Renal cortical epithelial cell (primary cell): ENCODE results near the gene CCDC116. TPM values are rescaled to one million over a fixed set of nuclear protein-coding genes. Genes with fewer than 3 reads are reported as not detected.
"Not testable (repeated sequence)": the region's sequence is repeated elsewhere in the genome, so short reads cannot be mapped to it uniquely, and the experiment has no call there.

Experiments
- DNase-seq: peaks from one replicate; pipeline ENCODE4 v3.0.0-alpha.2; 2011; ENCODE audit warnings: low read depth
- total RNA-seq: library from RNA; depleted of rRNA; stranded (reverse); fragments of >200 nt; gene quantifications from 2 replicates; pipeline ENCODE4 v1.2.3, GENCODE V29; 2014

Gene CCDC116, protein sequence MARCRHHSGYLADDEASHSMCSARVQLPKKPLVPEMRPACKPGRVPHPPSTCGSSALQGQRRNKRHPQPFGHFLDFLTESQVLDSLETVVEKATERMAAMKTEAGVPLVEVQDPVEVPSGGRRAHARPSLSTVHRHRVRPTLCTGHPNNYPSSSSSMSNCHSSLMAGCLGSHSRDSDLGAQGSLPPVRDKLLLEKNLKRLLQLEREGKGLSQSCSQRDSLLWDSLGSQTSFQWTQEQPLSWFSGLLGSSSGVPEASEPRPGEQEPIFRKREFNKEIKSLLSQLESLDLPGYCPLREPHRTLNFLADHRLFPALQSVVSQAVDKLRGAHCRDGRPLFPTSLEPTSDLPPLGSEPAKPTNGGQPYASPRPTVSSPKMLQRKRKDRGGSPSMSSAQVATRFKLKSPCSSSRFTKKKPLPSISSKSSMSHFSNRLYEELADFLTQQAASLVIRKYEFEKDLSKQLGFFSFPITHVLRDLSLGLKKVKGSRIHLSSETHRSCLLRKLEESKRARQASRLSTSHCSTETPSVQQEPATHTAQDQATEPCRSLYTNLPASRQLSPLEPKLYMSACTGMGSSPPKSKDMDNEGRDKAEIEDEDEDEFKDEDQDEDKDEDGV
- not detected in 2 replicates for total RNA-seq

DNA sequence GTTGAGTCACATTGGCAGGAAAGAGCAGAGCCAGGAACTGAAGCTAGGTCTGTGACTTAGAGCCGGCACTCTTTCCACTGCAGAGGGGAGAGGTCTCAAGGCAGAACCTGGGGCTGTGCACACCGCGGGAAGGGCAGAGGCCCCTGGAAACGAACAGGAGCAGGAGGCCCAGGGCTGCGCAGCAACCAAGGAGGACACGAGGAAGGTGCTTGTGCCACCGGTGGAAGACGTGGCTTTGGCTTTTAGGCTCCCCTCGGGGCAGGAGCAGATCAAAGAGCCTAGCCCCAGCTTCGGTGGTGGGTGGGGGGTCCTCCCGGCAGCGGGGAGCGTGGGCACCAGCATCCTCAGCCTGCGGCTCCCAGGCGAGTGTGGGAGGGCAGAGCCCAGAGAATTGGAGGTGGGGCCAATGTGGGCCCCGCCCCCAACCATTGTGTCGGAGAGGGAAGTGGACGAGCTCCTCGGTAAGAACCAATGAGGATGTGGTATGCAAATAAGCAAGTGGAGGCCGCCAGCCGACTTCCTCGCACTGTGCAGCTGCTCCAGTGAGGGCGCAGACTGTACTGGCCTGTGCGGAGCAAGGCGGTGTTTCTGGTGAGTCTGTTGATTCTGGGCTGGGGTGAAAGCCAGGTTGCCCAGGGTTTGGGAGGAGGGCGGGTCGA is at the start of gene CCDC116:
CCDC116 (plus strand) TSS at position 524 of the 659 bp plus-strand sequence. CDS start 422 bp downstream, outside the sequence.
- no peak for DNase-seq

DNA sequence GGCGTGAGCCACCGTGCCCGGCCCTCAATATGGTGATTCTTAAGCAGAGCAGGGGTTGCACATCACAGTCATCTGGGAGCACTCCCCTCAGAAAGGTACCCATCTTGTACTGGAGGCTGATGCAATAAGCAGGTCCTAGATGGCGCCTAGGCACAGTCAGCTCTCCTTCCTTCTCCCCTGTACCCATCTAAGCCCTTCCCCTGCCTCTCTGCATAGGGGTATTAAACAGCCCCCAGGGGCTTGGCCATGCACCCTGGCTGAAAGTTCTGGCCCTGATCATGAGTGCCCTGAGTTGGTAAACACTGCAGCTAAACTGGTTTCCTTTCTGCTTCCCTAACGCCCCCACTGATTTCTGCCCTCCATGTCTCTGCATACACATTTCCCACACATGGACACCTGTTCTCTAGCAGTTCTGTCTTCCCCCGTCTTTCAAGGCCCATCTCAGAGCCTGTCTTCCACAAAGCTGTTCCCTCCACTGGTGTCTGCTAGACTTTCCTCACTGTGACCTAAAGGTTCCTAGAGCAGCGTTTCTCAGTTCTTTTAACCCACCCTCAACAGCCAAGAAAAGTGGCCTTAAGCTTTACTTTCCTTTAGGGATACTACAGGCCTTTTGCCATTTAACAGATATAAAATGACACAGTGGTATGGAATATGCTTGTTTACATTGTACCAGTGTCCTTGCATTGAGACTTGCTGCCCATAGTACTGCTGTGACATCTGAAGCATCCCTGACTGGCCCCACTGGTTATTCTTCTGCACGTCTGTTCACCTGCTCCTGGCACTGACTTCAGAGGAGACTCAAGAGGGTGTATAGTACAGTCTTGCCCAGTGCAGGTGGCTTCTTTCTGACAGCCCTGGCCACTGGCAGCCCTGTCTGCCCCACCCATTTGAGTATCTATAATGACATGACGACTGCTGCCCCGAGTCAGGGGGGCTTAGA is 49.5 kb upstream of the CCDC116 start:
- DNase-seq = no peak

DNA sequence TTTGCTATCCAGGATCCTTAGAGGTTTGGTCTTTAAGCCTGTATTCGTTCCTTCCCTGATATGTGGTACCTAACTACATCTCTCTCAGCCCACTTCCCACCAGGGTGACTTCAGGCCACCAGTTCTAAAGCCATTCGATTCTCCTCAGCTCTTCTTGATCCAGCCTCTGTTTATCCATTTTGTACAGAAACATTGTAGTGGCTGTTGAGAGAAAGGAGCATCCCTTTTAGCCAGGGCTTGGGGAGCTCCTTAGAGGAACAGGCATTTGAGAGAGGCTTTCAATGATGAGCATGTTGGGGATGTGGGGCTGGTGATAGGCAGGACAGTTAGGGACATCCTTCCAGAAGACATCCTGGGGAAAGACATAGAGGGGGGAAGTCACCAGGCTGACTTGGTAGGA is 47.2 kb upstream of the CCDC116 start:
- no peak for DNase-seq

DNA sequence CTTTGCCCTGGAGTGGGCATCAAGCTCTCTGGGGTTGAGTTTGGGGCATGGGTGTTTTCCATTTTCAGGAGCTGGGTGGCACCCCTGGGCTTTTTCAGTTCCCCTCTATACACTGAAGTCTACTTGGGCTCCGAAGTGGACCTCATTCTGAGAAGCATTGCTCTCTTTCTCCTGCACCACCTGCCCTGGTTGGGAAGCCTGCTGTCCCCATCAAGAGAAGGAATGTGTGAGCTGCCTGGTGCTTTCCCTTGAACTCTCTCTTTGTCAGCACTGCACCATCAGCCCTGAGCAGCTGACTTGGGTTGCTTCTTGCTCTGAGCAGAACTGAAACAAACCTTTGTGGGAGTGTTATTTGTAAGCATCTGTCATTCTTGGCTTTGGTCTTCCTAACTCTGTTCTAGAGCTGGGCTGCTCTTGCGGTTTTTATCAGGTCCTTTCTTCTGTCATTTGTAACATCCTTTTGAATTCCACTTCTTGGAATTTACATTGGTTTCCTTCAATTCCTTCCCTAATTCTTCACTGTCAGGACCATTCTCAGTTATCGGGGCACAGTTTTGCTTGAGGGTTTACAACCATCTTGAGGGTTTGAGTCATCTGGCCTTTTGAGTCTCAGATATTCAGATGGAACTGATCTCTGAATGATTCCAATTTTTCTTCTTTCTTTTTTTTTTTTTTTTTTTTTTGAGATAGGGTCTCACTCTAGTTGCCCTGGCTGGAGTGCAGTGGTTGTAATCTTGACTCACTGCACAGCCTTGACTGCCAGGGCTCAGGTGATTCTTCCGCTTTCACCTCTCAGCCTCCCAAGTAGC is 44.6 kb upstream of the CCDC116 start:
- no peak for DNase-seq

DNA sequence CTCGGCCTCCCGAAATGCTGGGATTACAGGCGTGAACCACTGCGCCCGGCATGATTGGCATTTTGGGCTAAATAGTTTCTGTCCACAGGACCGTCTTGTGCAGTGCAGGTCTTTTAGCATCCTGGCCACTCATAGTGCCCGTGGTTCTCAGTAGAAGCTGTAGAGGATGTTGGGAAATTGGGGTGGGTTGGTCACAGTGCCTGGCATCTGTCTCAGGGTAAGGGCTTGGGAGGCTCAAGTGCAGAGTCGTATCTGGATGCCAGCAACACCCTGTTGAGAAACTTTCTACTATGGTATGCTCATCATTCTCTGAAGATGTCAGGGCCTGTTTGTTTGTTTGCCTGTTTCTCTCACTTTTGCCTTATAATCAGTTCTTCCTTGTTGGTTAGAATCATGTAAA is 43.2 kb upstream of the CCDC116 start:
- no peak for DNase-seq

DNA sequence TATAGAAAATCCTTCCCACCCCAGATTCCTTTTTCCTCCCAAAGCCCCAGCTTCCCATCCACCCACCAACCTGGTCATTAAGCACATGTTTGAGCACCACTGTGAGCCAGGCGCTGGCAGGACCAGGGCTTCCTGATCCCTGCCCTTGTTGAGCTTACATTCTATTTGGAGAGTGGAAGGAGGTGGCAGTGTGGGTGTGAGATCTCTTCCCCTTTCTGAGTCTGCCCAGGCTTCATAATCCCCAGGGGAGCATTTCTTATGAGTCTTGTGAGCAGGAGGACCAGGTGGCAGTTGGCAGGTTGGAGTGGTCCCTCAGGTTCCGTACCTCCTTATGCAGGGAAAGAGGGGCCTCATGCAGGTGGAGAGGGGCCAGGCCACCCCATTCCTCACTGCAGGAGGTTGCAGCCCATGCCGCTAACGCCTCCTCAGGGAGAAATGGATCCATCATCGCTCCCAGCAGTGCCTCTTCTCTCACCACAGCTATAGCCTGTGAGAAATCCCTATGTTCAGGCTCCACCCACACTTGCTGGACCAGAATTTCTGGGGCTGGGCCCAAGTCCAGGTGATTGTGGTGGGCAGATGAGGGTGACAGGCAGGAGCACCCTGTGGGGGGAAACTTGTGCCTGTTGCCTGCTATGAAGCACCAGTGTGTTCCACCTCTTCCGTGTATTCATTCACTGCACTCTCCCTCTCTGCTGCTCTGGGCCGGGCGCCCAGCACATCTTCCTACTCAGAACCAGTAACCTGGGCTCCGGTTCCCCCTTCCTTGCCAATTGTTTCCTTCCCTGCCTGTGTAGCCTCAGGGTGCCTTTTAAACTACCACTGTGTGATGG is 41.5 kb upstream of the CCDC116 start:
- DNase-seq = no peak

DNA sequence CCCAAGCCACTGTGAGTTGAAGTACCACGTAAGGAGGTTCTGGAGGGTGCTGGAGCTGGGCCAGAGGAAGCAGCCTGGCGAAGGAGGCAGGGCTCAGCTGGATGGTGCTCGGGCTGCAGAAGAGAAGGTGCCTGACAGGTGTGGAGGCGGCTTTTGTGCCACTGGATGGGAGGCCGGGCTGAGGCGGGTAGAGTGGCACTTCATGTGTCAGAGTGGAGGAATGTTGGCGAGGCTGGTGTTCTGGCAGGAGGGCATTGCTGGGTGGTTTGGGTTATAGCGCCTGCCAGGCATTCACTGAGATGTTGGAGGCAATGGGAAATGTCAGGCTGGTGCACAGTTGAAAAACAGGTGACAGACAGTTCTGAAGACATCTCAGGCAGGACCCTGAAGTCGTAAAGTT is 40.9 kb upstream of the CCDC116 start:
- no peak for DNase-seq

DNA sequence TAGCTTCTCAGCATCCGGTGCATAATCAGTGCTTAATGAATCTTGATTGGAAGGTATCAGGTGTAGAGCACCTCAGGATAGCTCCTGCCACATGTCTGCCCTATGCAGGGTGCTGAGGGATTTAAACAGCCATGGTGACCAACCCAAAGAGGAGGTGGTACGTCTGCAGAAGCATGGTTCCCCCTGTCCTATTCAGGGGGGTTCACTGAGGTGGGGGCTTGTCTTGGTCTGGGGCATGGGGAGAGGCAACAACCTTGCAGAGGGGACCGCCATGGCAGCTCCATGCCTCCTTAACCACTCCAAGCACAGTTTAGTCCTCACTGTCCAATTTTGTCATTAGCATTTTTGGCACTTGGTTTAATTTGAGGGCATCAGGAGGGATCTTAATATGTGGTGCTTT is 40.1 kb upstream of the CCDC116 start:
- DNase-seq = no peak

DNA sequence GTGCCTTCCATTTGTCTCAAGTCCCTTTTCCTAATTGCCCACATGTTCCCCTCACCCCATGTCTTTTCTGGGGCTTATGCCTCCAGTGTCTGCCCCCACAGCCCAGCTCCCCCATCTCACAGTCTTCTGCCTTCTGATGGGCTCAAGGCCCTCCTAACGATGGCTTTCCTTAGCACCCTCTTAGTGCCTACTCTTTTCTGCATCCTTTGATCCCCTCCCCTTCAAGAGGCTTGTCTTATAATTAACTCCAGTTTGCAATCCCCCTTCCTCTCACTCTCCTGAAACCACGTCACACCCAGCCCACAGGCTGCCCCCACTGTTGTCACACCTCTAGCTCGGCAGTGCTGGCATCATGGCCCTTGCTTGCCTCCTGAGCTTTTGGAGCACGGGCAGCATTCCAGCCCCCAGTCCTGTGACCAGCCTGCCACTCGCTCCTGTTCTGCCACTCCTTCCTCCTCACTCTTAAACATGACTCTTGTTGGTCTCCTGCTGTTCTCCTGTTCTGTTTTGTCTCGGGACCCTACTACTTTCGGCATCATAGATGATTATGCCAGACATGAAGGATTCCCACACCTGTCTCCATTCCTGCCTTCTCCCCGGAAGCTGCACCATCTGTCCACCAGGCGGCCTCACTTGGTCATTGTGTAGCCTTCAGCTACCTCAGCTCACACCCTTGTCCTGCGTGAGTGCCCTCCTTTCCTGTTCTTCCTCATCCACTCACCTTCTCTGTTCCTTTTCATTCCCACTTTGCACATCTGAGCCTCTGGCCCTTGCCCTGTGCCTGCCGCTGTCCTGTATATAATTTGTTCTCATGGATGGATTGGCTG is 38.9 kb upstream of the CCDC116 start:
- no peak for DNase-seq

DNA sequence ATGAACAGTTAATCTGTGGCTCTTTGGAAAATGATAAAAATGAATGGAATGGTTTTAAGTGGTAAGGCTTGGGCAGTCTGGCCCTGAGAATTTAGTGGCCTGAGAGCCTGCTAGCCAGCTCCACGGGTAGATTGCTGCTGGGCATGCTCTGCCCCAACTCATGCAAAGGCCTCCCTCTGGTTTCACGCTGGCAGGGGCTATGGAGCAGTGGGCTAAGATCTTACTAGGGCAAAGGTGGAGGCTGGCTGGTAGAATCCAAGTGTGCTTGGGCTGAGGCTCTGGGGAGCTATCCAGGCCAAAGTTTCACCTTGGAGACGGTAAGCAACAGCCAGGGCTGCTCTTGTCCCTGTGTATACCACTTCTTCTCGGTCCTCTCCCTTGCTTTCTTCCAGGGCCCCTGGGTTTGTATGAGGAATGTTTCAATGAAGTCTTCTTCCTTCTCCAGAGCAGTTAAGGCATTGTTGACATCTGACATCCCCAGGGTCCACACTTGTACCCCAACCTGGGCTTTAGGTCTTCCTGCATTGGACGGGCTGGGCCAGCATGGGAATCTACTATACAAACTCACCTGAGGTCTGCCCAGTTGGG is 37.6 kb upstream of the CCDC116 start:
- no peak for DNase-seq

DNA sequence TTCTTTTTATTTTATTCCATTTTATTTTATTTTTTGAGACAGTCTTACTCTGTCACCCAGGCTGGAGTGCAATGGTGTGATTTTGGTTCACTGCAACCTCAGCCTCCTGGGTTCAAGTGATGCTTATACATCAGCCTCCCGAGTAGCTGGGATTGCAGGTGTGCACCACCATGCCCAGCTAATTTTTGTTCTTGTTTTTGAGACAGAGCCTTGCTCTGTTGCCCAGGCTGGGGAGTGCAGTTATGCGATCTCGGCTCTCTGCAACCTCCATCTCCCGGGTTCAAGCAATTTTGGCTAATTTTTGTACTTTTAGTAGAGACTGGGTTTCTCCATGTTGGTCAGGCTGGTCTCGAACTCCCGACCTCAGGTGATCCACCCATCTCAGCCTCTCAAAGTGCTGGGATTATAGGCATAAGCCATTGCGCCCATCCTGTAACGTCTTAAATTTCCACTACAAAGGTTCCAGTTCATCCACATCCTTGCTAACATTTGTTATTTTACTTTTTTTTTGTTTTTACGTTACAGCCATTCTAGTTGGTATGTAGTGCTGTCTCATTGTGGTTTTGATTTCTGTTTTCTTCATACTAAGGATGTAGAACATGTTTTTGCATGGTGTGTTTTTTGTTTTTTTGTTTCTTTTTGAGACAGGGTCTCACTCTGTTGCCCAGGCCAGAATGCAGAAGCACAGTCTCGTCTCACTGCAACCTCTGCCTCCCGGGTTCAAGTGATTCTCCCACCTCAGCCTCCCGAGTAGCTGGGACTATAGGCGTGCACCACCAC is 36.0 kb upstream of the CCDC116 start:
- DNase-seq = not testable (repeated sequence)

DNA sequence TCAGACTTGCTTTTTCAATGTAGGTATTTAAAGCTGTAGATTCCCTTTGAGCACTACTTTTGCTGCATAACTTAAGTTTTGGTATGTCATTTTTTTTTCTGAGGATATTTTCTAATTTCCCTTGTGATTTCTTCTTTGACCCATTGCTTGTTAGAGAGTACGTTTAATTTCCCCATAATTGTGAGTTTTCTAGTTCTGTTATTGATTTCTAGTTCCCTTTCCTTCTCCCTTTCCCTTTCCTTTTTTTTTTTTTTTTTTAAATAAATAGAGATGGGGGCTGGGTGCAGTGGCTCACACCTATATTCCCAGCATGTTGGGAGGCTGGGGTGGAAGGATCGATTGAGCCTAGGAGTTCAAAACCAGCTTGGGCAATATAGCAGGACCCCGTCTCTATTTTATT is 34.3 kb upstream of the CCDC116 start:
- DNase-seq = no peak

DNA sequence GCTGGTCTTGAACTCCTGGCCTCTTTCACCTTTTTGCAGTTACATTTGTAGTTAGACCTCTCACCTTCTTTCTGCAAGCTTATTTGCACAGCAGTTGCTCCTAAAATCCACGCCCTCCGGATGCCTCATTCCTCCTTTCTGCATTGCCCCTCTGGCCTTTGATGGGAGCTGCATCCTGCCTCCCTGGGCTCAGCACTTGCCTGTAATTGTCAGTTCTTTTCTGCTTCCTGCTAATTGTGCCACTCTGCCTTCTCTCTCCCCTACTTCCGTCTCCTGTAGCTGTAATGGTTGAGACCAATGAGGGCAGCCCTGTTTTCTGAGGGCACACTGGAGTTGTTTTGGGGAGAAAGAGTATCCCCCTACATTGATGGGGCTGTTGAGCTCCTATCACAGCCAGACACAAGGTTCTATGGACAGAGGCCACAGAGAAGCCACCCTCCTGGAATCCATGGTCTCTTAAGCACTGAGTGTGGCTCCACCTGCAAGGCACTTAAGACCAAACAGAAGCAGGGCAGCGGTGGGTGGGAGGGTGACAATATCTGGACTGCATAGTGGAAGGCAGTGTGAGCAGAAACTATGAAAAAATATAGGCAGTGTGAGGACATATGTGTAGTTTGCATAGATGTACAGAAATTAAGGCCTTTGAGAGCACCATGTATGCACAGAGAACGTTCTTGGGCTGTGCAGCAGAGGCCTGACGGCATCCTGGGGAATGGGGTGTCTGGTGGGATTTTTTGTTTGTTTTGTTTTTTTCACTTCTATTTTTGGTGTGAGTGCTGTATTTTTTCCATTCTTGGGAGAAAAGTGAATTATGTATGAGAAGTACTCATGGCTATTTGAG is 33.3 kb upstream of the CCDC116 start:
- no peak for DNase-seq

DNA sequence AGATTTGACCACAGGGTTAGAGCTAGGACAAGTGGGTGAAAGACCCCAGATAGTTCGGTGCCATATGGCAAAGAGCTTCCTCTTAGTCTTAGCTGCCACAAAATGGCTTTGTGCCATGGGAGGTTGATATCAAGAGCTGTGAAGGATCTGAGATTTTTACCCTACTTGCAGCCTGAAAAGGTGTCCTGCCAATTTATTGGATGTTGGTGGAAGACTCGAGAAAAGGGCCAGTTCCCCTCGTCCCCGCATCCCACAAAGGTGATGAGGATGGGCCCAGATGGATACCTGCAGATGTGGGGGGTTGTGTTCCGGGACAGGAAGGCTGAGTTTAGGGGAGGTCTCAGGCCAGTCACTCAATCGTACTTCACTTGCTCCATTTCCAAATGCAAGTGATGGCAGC is 30.0 kb upstream of the CCDC116 start:
- DNase-seq = no peak

DNA sequence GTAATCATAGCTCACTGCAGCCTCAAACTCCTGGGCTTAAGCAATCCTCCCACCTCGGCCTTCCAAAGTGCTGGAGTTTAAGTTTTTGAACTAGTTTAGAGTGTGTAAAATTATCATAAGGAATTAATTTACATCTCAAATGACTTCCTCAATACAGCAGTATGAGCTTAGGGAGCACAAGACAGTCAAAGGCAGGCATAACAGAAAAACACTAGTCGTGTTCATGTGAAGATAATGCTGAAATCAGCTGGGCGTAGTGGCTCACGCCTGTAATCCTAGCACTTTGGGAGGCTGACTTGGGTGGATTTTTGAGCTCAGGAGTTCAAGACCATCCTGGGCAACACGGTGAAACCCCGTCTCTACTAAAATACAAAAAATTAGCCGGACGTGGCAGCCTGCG is 28.6 kb upstream of the CCDC116 start:
- no peak for DNase-seq

DNA sequence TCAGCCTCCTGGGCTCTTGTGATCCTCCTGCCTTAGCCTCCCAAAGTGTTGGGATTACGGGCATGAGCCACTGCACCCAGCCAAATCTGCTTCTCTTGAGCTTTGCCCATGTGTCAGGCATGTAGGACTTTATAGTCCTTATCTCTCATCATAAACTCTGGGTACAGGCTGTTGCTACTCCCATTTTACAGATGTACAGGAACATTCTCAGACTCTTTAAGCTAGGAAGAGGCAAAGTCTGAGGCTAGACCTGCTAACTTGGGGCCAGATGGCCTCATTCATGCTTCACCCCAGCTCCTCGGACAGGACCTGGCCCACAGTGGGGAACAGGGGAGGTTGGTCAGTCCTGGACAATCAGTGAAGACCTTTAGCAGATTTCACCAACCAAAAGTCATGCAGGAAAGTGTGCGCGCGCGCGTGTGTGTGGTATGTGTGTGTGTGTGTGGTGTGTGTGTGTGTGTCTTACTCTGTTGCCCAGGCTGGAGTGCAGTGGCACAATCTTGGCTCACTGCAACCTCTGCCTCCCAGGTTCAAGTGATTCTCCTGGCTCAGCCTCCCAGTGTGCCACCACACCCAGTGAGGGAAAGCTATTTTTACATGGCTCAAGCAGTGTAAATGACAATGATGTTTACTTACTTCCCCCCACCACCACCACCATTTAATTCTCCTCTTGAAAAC is 26.5 kb upstream of the CCDC116 start:
- no peak for DNase-seq
